Activated CD4-positive, CD25-positive, alpha-beta regulatory T cell treated with anti-CD3 and anti-CD28 coated beads, Interleukin-2, amount 50 U/mL, for 72 hours (primary cell): ENCODE data around the gene KLK4.

Experiments used
- DNase-seq: peaks from one replicate; pipeline ENCODE4 v3.0.0; 2021

KLK4 gene, protein sequence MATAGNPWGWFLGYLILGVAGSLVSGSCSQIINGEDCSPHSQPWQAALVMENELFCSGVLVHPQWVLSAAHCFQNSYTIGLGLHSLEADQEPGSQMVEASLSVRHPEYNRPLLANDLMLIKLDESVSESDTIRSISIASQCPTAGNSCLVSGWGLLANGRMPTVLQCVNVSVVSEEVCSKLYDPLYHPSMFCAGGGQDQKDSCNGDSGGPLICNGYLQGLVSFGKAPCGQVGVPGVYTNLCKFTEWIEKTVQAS

DNA sequence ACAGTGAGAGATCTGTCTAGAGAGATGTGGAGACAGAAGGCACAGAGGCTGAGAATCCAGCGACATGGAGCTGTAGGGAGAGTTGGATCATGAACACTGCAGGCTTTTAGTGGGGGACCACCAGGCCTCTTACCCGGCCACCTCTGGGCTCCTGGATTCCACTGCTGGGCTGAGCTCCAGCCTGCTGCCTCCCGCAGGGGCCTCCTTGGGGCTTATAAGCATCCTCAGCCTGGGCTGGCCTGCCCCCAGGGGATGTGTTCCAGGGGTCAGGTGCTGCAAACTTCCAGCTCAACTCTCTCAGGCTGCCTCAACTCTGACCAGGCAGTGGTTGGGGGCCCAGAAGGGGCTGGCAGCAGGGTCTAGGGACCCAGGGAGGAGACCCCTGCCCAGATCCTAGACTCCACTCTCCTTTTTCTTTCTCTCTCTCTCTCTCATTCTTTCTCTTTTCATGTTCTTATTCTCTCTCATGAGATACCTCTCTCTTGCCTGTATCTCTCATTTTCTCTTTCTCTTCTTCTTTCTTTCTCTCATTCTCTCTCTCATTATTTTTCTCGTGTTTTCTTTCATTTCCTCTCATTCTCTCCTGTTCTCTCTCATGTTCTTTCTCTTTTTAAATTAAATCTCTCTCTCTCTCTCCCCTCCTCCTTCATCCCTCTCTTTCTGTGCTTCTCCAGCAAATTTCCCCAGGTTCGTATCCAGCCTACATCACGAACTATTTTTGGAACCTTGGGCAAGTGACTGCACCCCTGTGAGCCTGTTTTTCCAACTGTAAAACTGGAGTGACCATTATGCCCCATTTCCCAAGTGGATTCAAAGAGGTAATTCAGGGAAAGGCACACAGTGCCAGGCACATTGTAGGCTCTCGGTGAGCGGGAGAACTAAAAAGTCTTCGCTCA is at the start of gene KLK4:
TSS of gene KLK4 (minus strand) at position 190 of the 896 bp plus-strand sequence. CDS start 657 bp downstream, outside the sequence.
- DNase-seq: no peak

DNA sequence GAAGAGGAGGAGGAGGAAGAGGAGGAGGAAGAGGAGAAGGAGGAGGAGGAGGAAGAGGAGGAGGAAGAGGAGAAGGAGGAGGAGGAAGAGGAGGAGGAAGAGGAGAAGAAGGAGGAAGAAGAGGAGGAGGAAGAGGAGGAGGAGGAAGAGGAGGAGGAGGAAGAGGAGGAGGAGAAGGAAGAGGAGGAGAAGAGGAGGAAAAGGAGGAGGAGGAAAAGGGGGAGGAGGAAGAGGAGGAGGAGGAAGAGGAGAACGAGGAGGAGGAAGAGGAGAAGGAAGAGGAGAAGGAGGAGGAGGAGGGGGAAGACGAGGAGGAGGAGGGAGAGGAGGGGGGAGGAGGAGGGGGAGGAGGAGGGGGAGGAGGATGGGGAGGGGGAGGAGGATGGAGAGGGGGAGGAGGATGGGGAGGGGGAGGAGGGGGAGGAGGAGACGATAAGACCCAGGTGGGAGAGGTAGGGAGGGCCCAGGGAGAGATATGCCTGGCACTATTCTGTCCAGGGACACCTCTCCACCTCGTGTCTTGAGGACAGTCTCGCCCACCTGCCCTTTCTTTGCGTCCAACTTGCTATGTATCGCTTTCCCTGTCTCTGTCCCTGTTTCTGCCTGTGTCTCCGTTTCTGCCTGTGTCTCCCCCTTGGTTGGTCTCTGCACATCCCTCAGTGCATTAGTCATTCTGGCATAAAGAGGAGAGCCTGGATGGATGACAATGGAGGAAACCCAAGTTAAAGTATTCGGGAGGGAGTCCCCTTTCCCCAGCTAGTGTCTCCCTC is 48.7 kb upstream of the KLK4 start:
- no peak for DNase-seq

DNA sequence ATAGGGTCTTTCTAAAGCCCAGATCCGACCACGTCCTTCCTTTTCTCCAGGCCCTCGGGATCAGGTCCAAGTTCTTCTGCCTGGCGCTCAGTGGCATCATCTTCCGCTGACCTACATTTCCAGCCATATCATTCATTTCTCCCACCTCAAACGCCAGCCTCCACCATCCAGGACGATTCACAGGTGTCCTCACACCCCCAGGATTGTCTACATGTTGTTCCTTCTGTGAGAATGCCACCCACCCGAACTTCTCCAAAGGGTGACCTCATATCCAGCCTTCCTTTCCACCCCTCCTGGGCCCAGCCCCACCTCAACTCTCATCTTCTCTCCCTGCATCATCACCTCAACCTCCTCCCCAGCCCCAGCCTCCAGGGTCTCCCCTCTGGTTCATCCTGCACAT is 46.4 kb upstream of the KLK4 start:
- DNase-seq: no peak

DNA sequence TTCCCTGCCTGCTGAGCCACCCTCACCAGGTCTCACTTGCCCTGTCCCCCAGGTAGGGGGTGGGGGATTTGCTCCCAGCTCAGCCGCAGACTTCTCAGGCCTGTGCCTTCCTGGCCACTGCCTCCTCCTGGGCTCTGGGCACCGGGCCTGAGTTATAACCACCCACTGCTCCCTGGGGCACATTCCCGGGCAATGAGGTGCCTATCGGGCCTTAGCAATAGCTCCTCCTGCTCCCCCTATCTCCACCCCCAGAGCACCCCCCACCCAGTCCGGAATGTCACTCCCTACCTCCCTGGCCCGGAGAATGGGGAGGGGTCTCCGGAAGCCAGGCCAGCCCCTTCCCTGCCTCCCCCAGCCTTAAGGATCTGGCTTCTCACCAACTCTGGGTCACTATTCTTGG is 41.7 kb upstream of the KLK4 start, which contains the start of gene KLK5:
TSS of gene KLK5 (minus strand) at position 129 of the 400 bp plus-strand sequence. CDS start 381 bp downstream, outside the sequence.
- no peak for DNase-seq

DNA sequence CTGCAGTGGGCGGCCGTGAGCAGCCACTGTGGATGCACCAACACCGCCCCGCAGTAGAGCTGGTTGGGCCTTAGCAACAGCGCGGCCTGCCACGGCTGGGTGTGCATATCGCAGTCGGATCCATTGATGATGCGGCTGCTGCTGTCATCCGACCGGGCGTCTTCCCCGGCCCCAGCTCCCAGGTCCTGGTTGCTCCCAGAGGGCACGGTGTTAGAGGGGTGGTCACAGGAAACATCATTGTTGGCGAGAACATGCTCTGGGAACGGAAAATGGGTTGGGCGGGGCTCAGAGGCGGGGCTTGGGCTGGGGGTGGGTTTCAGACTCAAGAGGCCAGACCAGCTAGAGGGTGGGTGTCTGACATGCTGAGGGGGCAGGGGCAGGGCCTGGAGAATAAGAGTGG is 38.7 kb upstream of the KLK4 start:
- DNase-seq: no peak

DNA sequence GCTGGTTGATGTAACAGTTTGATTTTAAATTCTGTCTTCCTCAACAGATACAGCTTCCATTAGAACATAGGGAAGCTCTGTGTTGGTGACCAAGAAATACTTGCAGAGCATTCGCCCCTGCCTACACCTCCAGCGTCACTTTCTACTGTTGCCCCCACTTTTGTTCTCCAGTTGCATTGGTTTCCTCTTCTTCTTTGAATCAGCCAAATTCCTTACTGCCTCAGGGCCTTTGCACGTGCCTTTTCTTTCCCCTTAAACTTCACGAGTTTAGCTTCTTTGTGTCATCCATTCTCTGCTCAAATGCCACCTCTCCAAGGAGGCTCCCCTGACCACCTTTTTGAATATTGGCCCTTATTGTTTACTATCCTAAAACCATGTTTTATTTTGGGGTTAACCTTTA is 35.9 kb upstream of the KLK4 start:
- no peak for DNase-seq

DNA sequence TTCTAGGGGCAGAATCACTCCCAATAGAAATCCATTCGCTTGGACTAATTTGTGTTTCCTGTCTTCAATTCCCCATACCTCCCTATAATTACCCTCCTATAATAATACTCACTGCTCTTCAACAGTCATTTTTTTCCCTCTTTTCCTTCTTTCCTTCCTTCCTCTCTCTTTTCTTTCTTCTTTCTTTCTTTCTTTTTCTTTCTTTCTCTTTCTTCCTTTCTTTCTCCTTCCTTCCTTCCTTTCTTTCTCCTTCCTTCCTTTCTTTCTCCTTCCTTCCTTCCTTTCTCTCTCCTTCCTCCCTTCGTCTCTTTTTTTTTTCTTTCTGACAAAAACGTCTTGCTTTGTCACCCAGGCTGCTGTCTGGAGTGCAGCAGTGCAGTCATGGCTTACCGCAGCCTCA is 33.6 kb upstream of the KLK4 start:
- DNase-seq: no peak

DNA sequence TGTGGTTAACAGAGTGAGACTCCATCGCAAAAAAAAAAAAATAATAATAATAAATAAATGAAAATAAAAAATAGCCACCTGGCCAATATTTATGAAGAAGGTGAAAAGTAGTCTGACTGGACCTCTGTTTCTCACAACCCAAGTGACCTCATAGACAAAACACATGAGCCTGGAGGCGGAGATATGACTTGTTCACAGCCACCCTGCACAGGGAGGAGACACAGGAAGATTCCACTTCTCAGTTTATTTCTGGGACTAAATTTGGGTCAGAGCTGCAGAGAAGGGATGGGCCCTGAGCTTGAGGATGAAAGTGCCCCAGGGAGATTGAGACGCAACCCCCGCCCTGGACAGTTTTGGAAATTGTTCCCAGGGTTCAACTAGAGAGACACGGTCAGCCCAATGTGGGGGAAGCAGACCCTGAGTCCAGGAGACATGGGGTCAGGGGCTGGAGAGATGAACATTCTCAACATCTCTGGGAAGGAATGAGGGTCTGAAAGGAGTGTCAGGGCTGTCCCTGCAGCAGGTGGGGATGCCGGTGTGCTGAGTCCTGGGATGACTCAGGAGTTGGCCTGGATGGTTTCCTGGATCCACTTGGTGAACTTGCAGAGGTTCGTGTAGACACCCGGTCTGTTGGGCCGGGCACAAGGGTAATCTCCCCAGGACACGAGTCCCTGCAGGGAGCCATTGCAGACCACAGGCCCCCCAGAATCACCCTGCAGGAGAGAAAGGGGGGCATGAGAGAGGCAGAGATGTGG is 32.1 kb upstream of the KLK4 start:
- DNase-seq: no peak

DNA sequence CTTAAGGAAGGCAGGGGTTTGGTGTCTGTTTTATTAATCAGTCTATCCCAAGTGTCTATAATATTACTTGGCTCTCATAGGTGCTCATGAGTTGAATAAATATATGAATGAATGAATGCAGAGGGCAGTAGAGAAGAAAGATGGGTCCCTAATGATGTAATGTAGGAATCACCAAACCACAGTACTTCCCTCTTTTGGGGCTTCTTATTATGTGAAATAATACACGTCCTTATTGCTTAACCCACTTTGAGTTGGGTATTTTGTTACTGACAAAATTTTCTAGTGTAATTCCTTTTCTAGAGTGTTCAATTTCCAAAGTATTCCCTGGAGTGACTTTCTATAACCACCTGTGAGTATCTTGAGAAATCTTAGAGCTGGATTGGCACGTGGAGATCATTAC is 28.4 kb upstream of the KLK4 start:
- no peak for DNase-seq

DNA sequence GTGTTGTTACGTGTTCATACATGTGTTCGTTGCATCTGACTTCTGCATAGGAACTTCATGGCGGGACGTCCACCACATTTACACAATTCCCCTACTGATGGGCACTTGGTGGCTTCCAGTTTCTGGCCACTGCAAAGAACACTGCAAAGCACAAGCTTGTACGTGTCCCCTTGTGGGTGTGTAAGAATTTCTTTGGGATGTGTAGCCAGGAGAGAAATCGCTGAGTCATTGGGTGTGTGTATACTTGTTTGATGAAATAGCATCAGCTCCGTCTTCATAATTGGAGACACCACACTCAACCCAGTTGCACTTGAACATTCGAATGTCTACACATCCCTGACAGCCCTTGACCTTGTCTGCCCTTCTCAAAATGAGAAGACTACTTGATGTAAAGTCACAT is 22.4 kb upstream of the KLK4 start:
- no peak for DNase-seq

DNA sequence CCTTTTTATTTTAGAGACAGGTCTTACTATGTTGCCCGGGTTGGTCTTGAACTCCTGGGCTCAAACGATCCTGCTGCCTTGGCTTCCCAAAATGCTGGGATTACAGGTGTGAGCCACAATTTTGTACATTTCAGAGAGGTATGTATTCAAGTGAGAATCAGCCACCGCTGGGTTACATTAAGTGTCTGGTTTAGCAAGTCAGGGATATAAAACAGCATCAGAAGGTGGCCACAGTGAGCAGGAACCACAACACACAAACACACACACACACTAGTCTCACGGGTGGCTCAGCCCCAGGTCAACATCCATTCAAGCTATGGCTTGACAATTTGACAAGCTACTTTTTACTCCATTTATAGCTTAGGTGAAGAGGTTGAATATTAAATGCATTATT is 21.5 kb upstream of the KLK4 start:
- no peak for DNase-seq

DNA sequence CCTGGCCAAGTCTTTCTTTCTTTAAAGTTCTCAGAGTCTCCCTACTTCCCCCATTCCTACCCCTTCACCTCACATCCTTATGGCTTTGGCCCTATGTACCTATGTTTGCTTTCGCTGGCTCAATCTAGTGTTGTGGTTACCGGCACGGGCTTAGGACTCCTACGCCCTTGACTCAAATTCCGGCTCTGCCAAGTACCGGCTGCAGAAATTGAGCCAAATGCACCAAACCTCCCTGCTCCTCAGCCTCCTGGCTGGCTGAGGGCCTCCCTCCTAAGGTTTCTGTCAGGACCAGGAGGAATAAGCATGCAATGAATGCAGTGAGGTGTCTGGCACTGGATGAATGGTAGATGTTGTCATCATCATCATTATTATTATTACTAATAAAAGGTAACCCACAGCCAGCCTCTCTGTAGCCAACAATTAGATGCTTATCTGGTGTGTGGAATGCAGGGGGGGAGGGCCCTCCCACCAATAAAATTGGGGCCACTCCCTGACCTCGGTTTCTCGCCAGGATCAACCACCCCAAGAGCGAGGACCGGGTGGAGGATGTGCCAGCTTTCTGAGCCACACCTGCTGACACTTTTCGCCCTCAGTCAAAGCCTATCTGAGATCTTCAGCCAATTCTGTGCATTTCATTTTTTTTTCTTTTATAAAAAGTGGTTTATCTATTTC is 21.0 kb upstream of the KLK4 start:
- DNase-seq: no peak

DNA sequence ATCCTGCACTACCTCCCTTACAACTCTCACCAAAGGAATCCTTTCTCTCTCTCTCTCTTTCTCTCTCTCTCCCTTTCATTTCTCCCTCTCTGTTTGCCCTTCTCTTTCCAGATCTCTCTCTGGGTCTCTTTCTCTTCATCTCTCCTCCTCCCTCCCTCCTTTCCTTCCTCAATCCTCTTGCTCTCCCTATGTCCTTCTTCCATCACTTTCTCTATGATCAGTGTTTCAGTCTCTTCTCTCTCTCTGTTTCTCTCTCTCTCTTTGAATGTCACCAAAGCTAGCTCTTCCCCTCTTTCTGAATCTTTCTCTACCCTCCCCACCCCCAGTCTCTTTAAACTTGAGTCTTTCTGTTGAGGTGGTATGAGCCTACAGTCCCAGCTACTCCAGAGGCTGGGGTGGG is 19.8 kb upstream of the KLK4 start:
- no peak for DNase-seq

DNA sequence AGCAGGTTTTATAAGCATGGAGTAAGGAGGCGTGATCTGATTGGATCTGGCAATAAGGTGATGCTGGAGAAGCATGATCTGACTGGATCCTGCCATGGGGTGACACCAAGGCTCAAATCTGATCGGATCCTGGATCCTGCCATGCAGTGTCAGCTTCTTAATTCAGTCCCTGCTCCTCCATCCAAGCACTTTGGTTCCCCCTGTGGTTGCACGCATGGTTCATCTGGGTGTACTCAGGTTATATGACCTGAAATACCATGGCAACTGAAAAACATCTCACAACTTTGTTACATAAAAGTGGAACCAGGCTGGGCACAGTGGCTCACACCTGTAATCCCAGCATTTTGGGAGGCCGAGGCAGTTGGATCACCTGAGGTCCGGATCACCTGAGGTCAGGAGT is 17.6 kb upstream of the KLK4 start:
- no peak for DNase-seq

DNA sequence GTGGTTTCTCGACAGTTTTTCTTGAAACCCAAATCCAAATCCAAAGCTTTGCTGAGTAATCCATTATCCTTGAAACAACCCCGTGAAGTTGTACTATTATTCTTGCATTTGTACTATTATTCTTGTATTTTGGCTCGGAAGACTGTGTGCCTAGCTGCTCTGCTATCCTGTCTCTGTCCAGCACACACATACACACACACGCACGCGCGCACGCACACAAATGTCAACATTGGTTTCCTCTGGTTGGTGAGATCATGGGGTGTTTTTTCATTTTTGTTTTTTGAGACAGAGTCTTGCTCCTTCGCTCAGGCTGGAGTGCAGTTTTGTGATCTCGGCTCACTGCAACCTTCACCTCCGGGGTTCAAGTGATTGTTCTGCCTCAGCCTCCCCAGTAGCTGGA is 14.9 kb upstream of the KLK4 start:
- DNase-seq: no peak

DNA sequence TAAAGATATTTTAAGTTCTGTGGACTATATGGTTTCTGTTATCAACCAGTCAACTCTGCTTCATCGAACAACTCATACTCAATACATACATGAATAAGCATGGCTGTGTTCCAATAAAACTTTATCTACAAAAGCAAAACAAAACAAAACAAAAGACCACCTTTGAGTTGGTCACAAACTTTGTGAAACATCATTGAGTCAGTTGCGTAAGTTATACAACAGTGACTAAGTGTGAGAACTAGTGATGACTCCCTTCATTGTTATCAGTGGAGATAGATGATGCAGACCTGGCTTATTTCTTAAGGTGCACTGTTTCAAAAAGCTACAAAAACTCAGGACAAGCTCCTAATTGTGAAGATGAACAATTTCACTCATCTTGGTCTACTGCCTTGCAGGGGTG is 14.5 kb upstream of the KLK4 start:
- no peak for DNase-seq

DNA sequence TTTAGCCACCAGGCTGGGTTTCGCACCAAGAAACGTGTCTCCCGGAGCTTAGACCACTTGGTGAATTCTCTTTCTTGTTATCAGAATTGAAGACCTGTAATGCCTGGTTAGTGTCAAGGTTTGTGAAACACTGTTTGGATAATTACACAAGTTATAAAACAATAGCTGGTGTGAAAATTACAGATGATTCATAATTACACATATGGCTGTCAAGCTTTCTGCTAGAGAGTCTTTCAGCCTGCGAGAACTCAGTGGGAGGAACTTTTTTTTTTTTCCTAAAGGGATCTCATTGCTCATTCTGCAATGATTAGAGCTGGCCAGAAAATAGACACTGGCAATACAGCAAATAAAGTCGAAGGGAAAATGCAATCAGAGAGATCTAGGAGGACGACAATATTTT is 13.4 kb upstream of the KLK4 start:
- no peak for DNase-seq

DNA sequence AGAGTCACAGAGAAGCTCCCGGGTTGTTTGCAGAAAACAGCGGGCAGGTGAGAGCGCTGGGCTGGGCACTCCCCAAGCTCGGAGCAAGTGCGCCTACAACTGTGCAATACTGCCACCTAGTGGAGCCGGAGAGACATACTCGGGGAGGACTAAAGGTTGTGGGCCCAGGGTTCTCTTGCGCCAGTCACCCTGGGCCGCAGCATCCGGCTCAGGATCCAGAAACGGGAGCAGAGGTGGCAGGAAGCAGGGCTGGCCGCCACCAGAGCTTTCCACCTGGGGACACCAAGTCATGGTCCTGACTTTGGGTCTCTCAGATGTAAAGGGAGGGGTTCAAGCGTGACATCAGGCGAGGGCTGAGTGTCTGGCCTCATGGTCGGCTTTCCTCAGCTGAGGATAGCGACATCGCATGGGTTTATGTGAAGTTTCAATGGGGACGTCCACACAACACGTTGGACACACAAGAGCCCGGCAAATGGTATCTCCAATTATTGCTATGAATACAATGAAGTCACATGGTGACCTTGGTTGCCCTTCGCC is 11.2 kb upstream of the KLK4 start:
- peak; percentile 70 for DNase-seq

DNA sequence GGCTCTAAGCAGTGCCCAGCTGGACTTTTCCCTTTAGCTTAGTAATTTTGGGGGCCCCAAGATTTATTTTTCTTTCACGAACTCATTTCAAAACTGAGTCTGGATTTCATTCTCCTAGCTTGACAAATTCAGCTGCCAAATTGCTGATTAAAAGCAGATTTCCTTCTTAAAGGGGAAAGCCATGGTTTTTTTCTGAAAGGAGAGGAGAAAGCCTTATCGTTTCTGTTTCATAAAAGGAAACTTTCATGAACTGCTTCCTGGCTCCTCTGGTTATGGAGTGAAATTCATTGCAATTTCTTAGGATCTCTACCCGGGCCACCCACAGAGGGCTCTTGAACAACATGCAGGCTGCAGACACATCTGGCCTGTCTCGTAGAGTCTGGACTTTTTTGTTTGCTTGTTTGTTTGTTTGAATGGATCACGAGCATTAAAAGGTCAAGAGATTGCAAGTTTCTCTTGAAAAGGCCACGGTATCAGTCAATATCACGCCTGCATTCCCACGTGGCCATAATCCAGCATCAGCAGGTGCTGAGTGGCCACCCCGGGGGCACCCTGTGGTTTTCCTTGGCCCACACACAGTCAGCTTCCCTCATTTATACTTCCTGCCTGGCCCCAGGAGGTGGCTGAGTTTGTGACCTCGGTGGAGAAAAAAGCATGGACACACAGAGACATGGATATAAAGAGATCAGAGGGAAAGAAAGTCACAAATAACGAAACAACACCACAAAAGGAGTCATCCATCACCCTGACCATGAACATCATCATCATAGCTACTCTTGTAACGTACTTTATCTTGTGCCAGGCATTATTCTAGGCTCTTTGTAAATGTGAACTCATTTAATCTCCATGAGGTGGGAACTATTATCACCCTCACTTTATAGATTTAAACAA is 10.5 kb upstream of the KLK4 start:
- no peak for DNase-seq

DNA sequence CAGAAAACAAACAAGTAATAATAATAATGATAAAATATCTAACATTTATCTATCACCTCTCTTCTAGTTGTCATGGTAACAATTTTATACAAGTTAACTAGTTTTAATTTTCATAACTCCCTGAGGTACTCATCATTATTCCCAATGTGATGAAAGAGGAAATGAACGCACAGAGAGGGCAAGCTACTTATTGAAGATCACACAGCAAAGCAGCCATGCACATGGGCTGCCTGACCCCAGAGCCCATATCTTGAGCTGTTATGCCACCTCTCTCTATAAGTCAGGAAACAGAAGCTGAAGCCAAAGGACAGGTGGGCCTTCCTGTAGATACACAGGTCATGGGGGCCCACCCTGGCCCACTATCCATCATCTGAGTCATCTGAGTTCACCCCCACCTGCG is 4.9 kb upstream of the KLK4 start:
- no peak for DNase-seq
